Prostate gland (tissue), 2 donors: ENCODE results near the gene TRIM39.

Source experiments
- POLR2A ChIP-seq: fragments of 450-650 bp; IDR thresholded peaks from one replicate; pipeline ENCODE4 v1.6.1; 2016; ENCODE audit warnings: antibody characterized with exemption, mild to moderate bottlenecking
- POLR2AphosphoS5 ChIP-seq: sonication (generic); formaldehyde crosslinking; IDR thresholded peaks from one replicate; pipeline ENCODE4 v1.6.1; 2017; ENCODE audit warnings: antibody characterized with exemption
- TF ChIP-seq, protein P1 (sequence below), 4 experiments: fragments of 200-600 bp in 2 of 4; fragments of 450-650 bp in 2 of 4; sonication (generic) in 2 of 4; IDR thresholded peaks; 1 replicate in 3 of 4; 2 replicates in 1 of 4; pipeline ENCODE4 v1.5.1; 2016 to 2019; ENCODE audit warnings: antibody characterized with exemption in 4 of 4, mild to moderate bottlenecking in 2 of 4, moderate library complexity in 2 of 4

DNA sequence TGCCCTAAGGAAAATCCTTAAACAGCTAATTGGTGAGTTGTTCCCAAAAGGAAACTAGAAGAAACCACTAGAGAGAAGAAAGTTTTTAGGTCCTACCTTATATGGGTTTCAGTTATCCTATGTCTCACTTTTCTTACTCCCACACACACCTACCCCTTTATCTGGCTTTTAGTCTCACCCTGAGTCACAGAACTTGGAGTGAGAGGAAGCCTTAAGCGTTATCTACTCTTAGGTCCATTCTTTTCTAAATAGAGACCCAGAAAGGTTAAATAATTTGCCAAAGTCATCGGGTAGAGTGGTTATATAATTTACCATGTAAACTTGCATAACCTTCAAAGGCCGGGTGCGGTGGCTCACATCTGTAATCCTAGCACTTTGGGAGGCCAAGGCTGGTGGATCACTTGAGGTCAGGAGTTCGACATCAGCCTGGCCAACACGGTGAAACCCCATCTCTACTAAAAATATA lies 13.9 kb downstream of the TRIM39 start:
- TF ChIP-seq, protein P1, sequence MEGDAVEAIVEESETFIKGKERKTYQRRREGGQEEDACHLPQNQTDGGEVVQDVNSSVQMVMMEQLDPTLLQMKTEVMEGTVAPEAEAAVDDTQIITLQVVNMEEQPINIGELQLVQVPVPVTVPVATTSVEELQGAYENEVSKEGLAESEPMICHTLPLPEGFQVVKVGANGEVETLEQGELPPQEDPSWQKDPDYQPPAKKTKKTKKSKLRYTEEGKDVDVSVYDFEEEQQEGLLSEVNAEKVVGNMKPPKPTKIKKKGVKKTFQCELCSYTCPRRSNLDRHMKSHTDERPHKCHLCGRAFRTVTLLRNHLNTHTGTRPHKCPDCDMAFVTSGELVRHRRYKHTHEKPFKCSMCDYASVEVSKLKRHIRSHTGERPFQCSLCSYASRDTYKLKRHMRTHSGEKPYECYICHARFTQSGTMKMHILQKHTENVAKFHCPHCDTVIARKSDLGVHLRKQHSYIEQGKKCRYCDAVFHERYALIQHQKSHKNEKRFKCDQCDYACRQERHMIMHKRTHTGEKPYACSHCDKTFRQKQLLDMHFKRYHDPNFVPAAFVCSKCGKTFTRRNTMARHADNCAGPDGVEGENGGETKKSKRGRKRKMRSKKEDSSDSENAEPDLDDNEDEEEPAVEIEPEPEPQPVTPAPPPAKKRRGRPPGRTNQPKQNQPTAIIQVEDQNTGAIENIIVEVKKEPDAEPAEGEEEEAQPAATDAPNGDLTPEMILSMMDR (IDR thresholded peaks at IDR 0.05): no peak
- TF ChIP-seq POLR2A (no peak), POLR2AphosphoS5 (no peak)
